Stimulated activated naive B cell treated with anti-CD40 and anti-IgM and Interleukin-4, amounts not matched to agents 10 μg/mL and 1 μg/mL and 100 μg/mL, for 72 hours (primary cell): ENCODE results near the gene KLHDC7A.

Source experiments
- ATAC-seq, 2 donors: fragments of 150-1000 bp; cut with Tn5 transposase; replicated peaks; 2 replicates each; pipeline ENCODE4 v1.10.0; 2021; ENCODE audit warnings: moderate library complexity in 1 of 2
- DNase-seq: peaks from one replicate; pipeline ENCODE4 v3.0.0; 2021
- H3K27ac Mint-ChIP-seq: one replicate; pipeline ENCODE4 v1.8.0; 2022; ENCODE audit warnings: mild to moderate bottlenecking, mixed read lengths
- H3K27me3 Mint-ChIP-seq, 2 donors: one replicate each; pipeline ENCODE4 v1.8.0; 2022; ENCODE audit warnings: mixed read lengths in 2 of 2
- H3K36me3 Mint-ChIP-seq, 2 donors: one replicate each; pipeline ENCODE4 v1.8.0; 2022; ENCODE audit warnings: mixed read lengths in 2 of 2, mild to moderate bottlenecking in 1 of 2
- H3K4me1 Mint-ChIP-seq, 2 donors: one replicate each; pipeline ENCODE4 v1.8.0; 2022; ENCODE audit warnings: mixed read lengths in 2 of 2, mild to moderate bottlenecking in 1 of 2
- H3K4me3 Mint-ChIP-seq, 2 donors: one replicate each; pipeline ENCODE4 v1.8.0; 2022; ENCODE audit warnings: mild to moderate bottlenecking in 2 of 2, mixed read lengths in 2 of 2, moderate library complexity in 1 of 2
- H3K9me3 Mint-ChIP-seq, 2 donors: one replicate each; pipeline ENCODE4 v1.8.0; 2022; ENCODE audit warnings: mixed read lengths in 2 of 2, mild to moderate bottlenecking in 1 of 2

The KLHDC7A gene

GRCh38 chr1:18482721-18483425, 2.1 kb downstream of the KLHDC7A start:
- no peak for DNase-seq
- no peaks in the 10 kb centered on the region for H3K36me3 Mint-ChIP-seq
- no peak overlapping the region for H3K27ac Mint-ChIP-seq
- H3K9me3 Mint-ChIP-seq = no peaks in the 10 kb centered on the region
- peaks cover 9 to 10% of the 10 kb centered on the region in 2 donors for H3K27me3 Mint-ChIP-seq
- no peak overlapping the region for H3K4me3 Mint-ChIP-seq
- H3K4me1 Mint-ChIP-seq = peaks cover 4 to 10% of the 10 kb centered on the region in 2 donors
- no peak for ATAC-seq

- Mint-ChIP-seq H3K27me3 (peaks cover 9 to 12% of the 10 kb centered on the region in 2 donors), H3K4me3 (no peak overlapping the region), H3K4me1 (peaks cover 0 to 6% of the 10 kb centered on the region in 2 donors), H3K9me3 (no peaks in the 10 kb centered on the region), H3K27ac (no peak overlapping the region), H3K36me3 (no peaks in the 10 kb centered on the region)
- ATAC-seq (no peak), DNase-seq (no peak)
These were observed 3.5 kb downstream of the KLHDC7A start for GRCh38 chr1:18484276-18484675.

- no peak for ATAC-seq
- no peak overlapping the region for H3K27ac Mint-ChIP-seq
- DNase-seq = no peak
These were observed 4.0 kb downstream of the KLHDC7A start for GRCh38 chr1:18484721-18485120.

GRCh38 chr1:18485227-18485626, 4.5 kb downstream of the KLHDC7A start:
- Mint-ChIP-seq H3K4me3 (no peak overlapping the region), H3K27me3 (peaks cover 8 to 19% of the 10 kb centered on the region in 2 donors)

More at GRCh38 chr1:18484721-18485120, 4.0 kb downstream of the KLHDC7A start:
- no peaks in the 10 kb centered on the region for H3K36me3 Mint-ChIP-seq
- peaks cover 0 to 1% of the 10 kb centered on the region in 2 donors for H3K4me1 Mint-ChIP-seq
- H3K9me3 Mint-ChIP-seq = peaks cover 0 to 3% of the 10 kb centered on the region in 2 donors
- no peak overlapping the region for H3K4me3 Mint-ChIP-seq
- H3K27me3 Mint-ChIP-seq = peaks cover 9 to 15% of the 10 kb centered on the region in 2 donors

GRCh38 chr1:18486195-18486594, 5.5 kb downstream of the KLHDC7A start:
- Mint-ChIP-seq H3K27me3 (peaks cover 10 to 19% of the 10 kb centered on the region in 2 donors), H3K9me3 (peaks cover 0 to 4% of the 10 kb centered on the region in 2 donors), H3K4me3 (no peak overlapping the region), H3K36me3 (no peaks in the 10 kb centered on the region), H3K27ac (no peak overlapping the region), H3K4me1 (peaks cover 0 to under 1% of the 10 kb centered on the region in 2 donors)
- no peak for DNase-seq
- no peak for ATAC-seq

More at GRCh38 chr1:18485227-18485626, 4.5 kb downstream of the KLHDC7A start:
- Mint-ChIP-seq H3K9me3 (peaks cover 0 to 4% of the 10 kb centered on the region in 2 donors), H3K36me3 (no peaks in the 10 kb centered on the region), H3K27ac (no peak overlapping the region), H3K4me1 (no peaks in the 10 kb centered on the region)
- DNase-seq (no peak), ATAC-seq (no peak)

- no peak overlapping the region for H3K4me3 Mint-ChIP-seq
- peaks cover 0 to 4% of the 10 kb centered on the region in 2 donors for H3K9me3 Mint-ChIP-seq
- no peak for DNase-seq
- no peaks in the 10 kb centered on the region for H3K36me3 Mint-ChIP-seq
- H3K4me1 Mint-ChIP-seq = peaks cover 0 to 1% of the 10 kb centered on the region in 2 donors
- H3K27ac Mint-ChIP-seq = no peak overlapping the region
- H3K27me3 Mint-ChIP-seq = peaks cover 7 to 19% of the 10 kb centered on the region in 2 donors
- ATAC-seq = no peak
These were observed 8.8 kb downstream of the KLHDC7A start for GRCh38 chr1:18489417-18490143.

- peaks cover 0 to 4% of the 10 kb centered on the region in 2 donors for H3K9me3 Mint-ChIP-seq
- H3K36me3 Mint-ChIP-seq = no peaks in the 10 kb centered on the region
- ATAC-seq (peak; percentile 49 to 68), DNase-seq (no peak)
- H3K27ac Mint-ChIP-seq = no peak overlapping the region
- H3K27me3 Mint-ChIP-seq = peaks cover 9 to 19% of the 10 kb centered on the region in 2 donors
- no peak overlapping the region for H3K4me3 Mint-ChIP-seq
- peaks cover 0 to 1% of the 10 kb centered on the region in 2 donors for H3K4me1 Mint-ChIP-seq
These were observed 10.4 kb downstream of the KLHDC7A start for GRCh38 chr1:18491168-18491567.

GRCh38 chr1:18494304-18494703, 13.6 kb downstream of the KLHDC7A start:
- no peak for ATAC-seq
- no peaks in the 10 kb centered on the region for H3K36me3 Mint-ChIP-seq
- peaks cover 16 to 29% of the 10 kb centered on the region in 2 donors for H3K27me3 Mint-ChIP-seq
- H3K4me1 Mint-ChIP-seq = peaks cover 0 to 1% of the 10 kb centered on the region in 2 donors
- H3K27ac Mint-ChIP-seq = no peak overlapping the region
- peaks cover 0 to 5% of the 10 kb centered on the region in 2 donors for H3K9me3 Mint-ChIP-seq
- H3K4me3 Mint-ChIP-seq = no peak overlapping the region
- no peak for DNase-seq

GRCh38 chr1:18495635-18496034, 14.9 kb downstream of the KLHDC7A start:
- DNase-seq (no peak), ATAC-seq (no peak)
- H3K9me3 Mint-ChIP-seq = peaks cover 0 to 1% of the 10 kb centered on the region in 2 donors
- H3K36me3 Mint-ChIP-seq = no peaks in the 10 kb centered on the region
- peaks cover 24 to 35% of the 10 kb centered on the region in 2 donors for H3K27me3 Mint-ChIP-seq
- H3K4me3 Mint-ChIP-seq = no peak overlapping the region
- no peak overlapping the region for H3K27ac Mint-ChIP-seq
- H3K4me1 Mint-ChIP-seq = peaks cover 0 to 1% of the 10 kb centered on the region in 2 donors

- no peak overlapping the region for H3K27ac Mint-ChIP-seq
- no peak overlapping the region for H3K4me3 Mint-ChIP-seq
- no peaks in the 10 kb centered on the region for H3K36me3 Mint-ChIP-seq
- H3K9me3 Mint-ChIP-seq = peaks cover 0 to 1% of the 10 kb centered on the region in 2 donors
- peaks cover 0 to 1% of the 10 kb centered on the region in 2 donors for H3K4me1 Mint-ChIP-seq
- DNase-seq (no peak), ATAC-seq (no peak)
- peaks cover 23 to 36% of the 10 kb centered on the region in 2 donors for H3K27me3 Mint-ChIP-seq
These were observed 15.3 kb downstream of the KLHDC7A start for GRCh38 chr1:18496056-18496455.

GRCh38 chr1:18496497-18497235, 15.9 kb downstream of the KLHDC7A start:
- H3K9me3 Mint-ChIP-seq = peaks cover 0 to 3% of the 10 kb centered on the region in 2 donors
- H3K27ac Mint-ChIP-seq = no peak overlapping the region
- H3K4me1 Mint-ChIP-seq = no peaks in the 10 kb centered on the region
- no peaks in the 10 kb centered on the region for H3K36me3 Mint-ChIP-seq
- no peak for DNase-seq
- ATAC-seq = no peak
- no peak overlapping the region for H3K4me3 Mint-ChIP-seq
- H3K27me3 Mint-ChIP-seq = peaks cover 23 to 36% of the 10 kb centered on the region in 2 donors

- Mint-ChIP-seq H3K27me3 (peaks cover 21 to 40% of the 10 kb centered on the region in 2 donors), H3K4me1 (no peaks in the 10 kb centered on the region), H3K9me3 (peaks cover 8 to 9% of the 10 kb centered on the region in 2 donors), H3K4me3 (no peak overlapping the region), H3K36me3 (no peaks in the 10 kb centered on the region), H3K27ac (no peak overlapping the region)
- ATAC-seq (no peak), DNase-seq (no peak)
These were observed 21.1 kb downstream of the KLHDC7A start for GRCh38 chr1:18501833-18502232.

GRCh38 chr1:18504609-18505008, 23.9 kb downstream of the KLHDC7A start:
- Mint-ChIP-seq H3K4me1 (no peaks in the 10 kb centered on the region), H3K4me3 (no peak overlapping the region)

GRCh38 chr1:18505666-18506065, 24.9 kb downstream of the KLHDC7A start:
- Mint-ChIP-seq H3K4me1 (no peaks in the 10 kb centered on the region), H3K27ac (no peak overlapping the region), H3K36me3 (no peaks in the 10 kb centered on the region), H3K27me3 (peaks cover 3 to 5% of the 10 kb centered on the region in 2 donors), H3K4me3 (no peak overlapping the region), H3K9me3 (peaks cover 14 to 15% of the 10 kb centered on the region in 2 donors)
- DNase-seq (no peak), ATAC-seq (no peak)

More at GRCh38 chr1:18504609-18505008, 23.9 kb downstream of the KLHDC7A start:
- H3K27me3 Mint-ChIP-seq = peaks cover 12 to 16% of the 10 kb centered on the region in 2 donors
- no peak overlapping the region for H3K27ac Mint-ChIP-seq
- DNase-seq = no peak
- ATAC-seq = no peak
- peaks cover 14 to 15% of the 10 kb centered on the region in 2 donors for H3K9me3 Mint-ChIP-seq
- no peaks in the 10 kb centered on the region for H3K36me3 Mint-ChIP-seq
